ENCODE data around the gene SEMA3C.

- TF ChIP-seq POLR2A (IDR thresholded peaks at IDR 0.05; ENCODE audit: low read length) (no peak), GATA1 (IDR thresholded peaks at IDR 0.05; ENCODE audit: low read depth, low read length) (no peak)
Observed at GRCh38 chr7:80840681-80841080, 78.2 kb downstream of the SEMA3C start.
